K562 (cell line): ENCODE data around the gene PLIN5. TPM values are rescaled to one million over a fixed set of nuclear protein-coding genes. Genes with fewer than 3 reads are reported as not detected.

Experiments
- JUND ChIP-seq, 2 experiments: IDR thresholded peaks; 2 replicates in 1 of 2; 3 replicates in 1 of 2; pipeline ENCODE4 v1.6.1; 2011; ENCODE audit warnings: borderline replicate concordance in 2 of 2, low read depth in 2 of 2, low read length in 2 of 2, improper control_type of control experiment in 1 of 2, missing biosample characterization in 1 of 2, missing genetic modification characterization in 1 of 2, missing genetic modification reagents in 1 of 2
- MCM3 ChIP-seq: fragments of 450-650 bp; IDR thresholded peaks from 2 replicates; pipeline ENCODE4 v1.6.1; 2016
- NCOR1 ChIP-seq: fragments of 450-650 bp; IDR thresholded peaks from 2 replicates; pipeline ENCODE4 v1.6.1; 2016; ENCODE audit warnings: mild to moderate bottlenecking, moderate library complexity
- PHB2 ChIP-seq: fragments of 450-650 bp; IDR thresholded peaks from 2 replicates; pipeline ENCODE4 v1.6.1; 2017; ENCODE audit warnings: low read depth
- POLR2B ChIP-seq: fragments of 450-650 bp; IDR thresholded peaks from 2 replicates; pipeline ENCODE4 v1.6.1; 2018; ENCODE audit warnings: low read depth; ENCODE audit not compliant: partially characterized antibody
- RNF2 ChIP-seq: sonication (generic); IDR thresholded peaks from 2 replicates; pipeline ENCODE4 v1.6.1; 2016
- ZBTB7A ChIP-seq: IDR thresholded peaks from 2 replicates; pipeline ENCODE4 v1.6.1; 2011; ENCODE audit warnings: low read depth, mild to moderate bottlenecking, low read length, moderate library complexity, borderline replicate concordance; ENCODE audit not compliant: control insufficient read depth
- ZNF551 ChIP-seq: fragments of 250-450 bp; sonication (Bioruptor Pico); IDR thresholded peaks from 2 replicates; pipeline ENCODE4 v1.5.0; 2021; ENCODE audit warnings: mild to moderate bottlenecking, moderate library complexity
- polyA plus RNA-seq, 8 experiments: library from polyadenylated mRNA; depleted of rRNA in 4 of 8; stranded (reverse) in 5 of 8; unstranded in 3 of 8; fragments of >200 nt; fragmentation: Nextera tagmentation in 2 of 8; fragmentation: Illumina TruSeq in 1 of 8; extraction: Ambion mirVana in 2 of 8; extraction: Trizol in 1 of 8; gene quantifications; 2 replicates each; pipeline versions ENCODE4 v1.2.1 to v1.2.3, GENCODE V29; 2011 to 2014; ENCODE audit warnings: inconsistent platforms in 1 of 8, missing spikeins in 1 of 8
- total RNA-seq, 7 experiments: library from RNA; depleted of rRNA in 6 of 7; stranded (reverse); fragments of >200 nt in 6 of 7; fragmentation: Illumina TruSeq in 2 of 7; extraction: Trizol in 2 of 7; gene quantifications; 2 replicates each; pipeline versions ENCODE4 v1.2.1 to v1.2.3, GENCODE V29; 2011 to 2021; ENCODE audit warnings: low replicate concordance in 1 of 7
- TF ChIP-seq, protein P1 (sequence below): sonication (generic); formaldehyde crosslinking; IDR thresholded peaks from 2 replicates; pipeline ENCODE4 v1.8.0; 2023; ENCODE audit warnings: mild to moderate bottlenecking, missing genetic modification reagents
- TF ChIP-seq, protein P2 (sequence below): sonication (generic); formaldehyde crosslinking; IDR thresholded peaks from 2 replicates; pipeline ENCODE4 v1.9.0; 2022; ENCODE audit warnings: mild to moderate bottlenecking, missing genetic modification reagents
- TF ChIP-seq, protein P3 (sequence below): IDR thresholded peaks from 2 replicates; pipeline ENCODE4 v1.6.1; 2011; ENCODE audit warnings: borderline replicate concordance, low read depth, mild to moderate bottlenecking, moderate library complexity, low read length; ENCODE audit not compliant: insufficient read depth, poor library complexity, severe bottlenecking
- TF ChIP-seq, protein P4 (sequence below): sonication (generic); formaldehyde crosslinking; IDR thresholded peaks from 2 replicates; pipeline ENCODE4 v1.8.0; 2022; ENCODE audit warnings: mild to moderate bottlenecking, missing genetic modification reagents
- TF ChIP-seq, protein P5 (sequence below): fragments of 450-650 bp; formaldehyde crosslinking; IDR thresholded peaks from 2 replicates; pipeline ENCODE4 v1.4.0; 2022; ENCODE audit warnings: missing genetic modification characterization

PLIN5 gene
- total and polyA plus RNA-seq, 9 of the 15 experiments (the other 6 are each of a cell fraction or from before 2014, with no cell fraction given), result 0.04 to 1.3 (median 0.50) TPM

DNA sequence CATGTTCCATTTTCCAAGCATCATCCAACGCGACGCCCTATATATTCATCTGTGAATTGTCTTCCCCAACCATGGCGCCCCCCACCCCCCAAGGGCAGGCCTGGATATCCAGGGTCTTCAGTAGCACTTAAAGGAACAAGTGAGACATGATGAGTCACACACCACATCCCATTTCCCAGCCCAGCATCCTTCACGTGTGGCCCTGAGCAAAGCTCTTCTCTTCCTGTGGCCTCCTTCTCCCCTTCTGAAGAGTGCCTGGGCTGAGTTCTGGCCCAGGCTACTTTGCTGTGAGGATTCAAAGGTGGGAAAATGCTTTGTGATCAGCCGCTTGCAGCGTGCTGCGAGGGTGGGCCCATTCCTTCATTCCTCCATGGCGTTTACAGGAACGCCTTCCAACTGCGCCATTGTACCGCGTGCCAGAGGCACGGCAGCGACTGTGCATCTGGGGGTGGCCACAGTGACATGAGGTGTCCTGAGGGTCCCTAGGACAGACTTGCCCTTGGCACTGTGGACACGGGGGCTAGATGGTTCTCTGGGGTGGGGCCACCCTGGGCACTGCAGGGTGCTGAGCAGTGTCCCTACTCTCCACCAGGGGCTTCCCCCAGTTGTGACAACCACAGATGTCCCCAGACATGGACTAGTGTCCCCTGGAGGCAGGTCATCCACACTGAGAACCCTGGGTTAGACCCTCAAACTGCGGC lies 28.4 kb downstream of the PLIN5 start (continued):
- TF ChIP-seq, protein P1, sequence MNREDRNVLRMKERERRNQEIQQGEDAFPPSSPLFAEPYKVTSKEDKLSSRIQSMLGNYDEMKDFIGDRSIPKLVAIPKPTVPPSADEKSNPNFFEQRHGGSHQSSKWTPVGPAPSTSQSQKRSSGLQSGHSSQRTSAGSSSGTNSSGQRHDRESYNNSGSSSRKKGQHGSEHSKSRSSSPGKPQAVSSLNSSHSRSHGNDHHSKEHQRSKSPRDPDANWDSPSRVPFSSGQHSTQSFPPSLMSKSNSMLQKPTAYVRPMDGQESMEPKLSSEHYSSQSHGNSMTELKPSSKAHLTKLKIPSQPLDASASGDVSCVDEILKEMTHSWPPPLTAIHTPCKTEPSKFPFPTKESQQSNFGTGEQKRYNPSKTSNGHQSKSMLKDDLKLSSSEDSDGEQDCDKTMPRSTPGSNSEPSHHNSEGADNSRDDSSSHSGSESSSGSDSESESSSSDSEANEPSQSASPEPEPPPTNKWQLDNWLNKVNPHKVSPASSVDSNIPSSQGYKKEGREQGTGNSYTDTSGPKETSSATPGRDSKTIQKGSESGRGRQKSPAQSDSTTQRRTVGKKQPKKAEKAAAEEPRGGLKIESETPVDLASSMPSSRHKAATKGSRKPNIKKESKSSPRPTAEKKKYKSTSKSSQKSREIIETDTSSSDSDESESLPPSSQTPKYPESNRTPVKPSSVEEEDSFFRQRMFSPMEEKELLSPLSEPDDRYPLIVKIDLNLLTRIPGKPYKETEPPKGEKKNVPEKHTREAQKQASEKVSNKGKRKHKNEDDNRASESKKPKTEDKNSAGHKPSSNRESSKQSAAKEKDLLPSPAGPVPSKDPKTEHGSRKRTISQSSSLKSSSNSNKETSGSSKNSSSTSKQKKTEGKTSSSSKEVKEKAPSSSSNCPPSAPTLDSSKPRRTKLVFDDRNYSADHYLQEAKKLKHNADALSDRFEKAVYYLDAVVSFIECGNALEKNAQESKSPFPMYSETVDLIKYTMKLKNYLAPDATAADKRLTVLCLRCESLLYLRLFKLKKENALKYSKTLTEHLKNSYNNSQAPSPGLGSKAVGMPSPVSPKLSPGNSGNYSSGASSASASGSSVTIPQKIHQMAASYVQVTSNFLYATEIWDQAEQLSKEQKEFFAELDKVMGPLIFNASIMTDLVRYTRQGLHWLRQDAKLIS (CRISPR knock-in tag), result no peak
- TF ChIP-seq ZBTB7A, result peak; percentile 23; the same call in 1 of the 2 replicates
- TF ChIP-seq RNF2, result no peak
- TF ChIP-seq, protein P2, sequence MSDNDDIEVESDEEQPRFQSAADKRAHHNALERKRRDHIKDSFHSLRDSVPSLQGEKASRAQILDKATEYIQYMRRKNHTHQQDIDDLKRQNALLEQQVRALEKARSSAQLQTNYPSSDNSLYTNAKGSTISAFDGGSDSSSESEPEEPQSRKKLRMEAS, result no peak
- TF ChIP-seq PHB2, result no peak
- no peak for TF ChIP-seq ZNF551
- no peak for TF ChIP-seq POLR2B
- TF ChIP-seq NCOR1, result no peak
- TF ChIP-seq, protein P3, sequence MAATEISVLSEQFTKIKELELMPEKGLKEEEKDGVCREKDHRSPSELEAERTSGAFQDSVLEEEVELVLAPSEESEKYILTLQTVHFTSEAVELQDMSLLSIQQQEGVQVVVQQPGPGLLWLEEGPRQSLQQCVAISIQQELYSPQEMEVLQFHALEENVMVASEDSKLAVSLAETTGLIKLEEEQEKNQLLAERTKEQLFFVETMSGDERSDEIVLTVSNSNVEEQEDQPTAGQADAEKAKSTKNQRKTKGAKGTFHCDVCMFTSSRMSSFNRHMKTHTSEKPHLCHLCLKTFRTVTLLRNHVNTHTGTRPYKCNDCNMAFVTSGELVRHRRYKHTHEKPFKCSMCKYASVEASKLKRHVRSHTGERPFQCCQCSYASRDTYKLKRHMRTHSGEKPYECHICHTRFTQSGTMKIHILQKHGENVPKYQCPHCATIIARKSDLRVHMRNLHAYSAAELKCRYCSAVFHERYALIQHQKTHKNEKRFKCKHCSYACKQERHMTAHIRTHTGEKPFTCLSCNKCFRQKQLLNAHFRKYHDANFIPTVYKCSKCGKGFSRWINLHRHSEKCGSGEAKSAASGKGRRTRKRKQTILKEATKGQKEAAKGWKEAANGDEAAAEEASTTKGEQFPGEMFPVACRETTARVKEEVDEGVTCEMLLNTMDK, result peak; percentile 7
- peak; percentile 34; the same call in 1 of the 2 replicates for TF ChIP-seq JUND (IDR thresholded peaks at IDR 0.05; ENCODE audit: borderline replicate concordance, low read depth, low read length)
- TF ChIP-seq JUND (tag; IDR thresholded peaks at IDR 0.05; ENCODE audit: borderline replicate concordance, low read depth, low read length), result no peak
- no peak for TF ChIP-seq MCM3
- TF ChIP-seq, protein P4, sequence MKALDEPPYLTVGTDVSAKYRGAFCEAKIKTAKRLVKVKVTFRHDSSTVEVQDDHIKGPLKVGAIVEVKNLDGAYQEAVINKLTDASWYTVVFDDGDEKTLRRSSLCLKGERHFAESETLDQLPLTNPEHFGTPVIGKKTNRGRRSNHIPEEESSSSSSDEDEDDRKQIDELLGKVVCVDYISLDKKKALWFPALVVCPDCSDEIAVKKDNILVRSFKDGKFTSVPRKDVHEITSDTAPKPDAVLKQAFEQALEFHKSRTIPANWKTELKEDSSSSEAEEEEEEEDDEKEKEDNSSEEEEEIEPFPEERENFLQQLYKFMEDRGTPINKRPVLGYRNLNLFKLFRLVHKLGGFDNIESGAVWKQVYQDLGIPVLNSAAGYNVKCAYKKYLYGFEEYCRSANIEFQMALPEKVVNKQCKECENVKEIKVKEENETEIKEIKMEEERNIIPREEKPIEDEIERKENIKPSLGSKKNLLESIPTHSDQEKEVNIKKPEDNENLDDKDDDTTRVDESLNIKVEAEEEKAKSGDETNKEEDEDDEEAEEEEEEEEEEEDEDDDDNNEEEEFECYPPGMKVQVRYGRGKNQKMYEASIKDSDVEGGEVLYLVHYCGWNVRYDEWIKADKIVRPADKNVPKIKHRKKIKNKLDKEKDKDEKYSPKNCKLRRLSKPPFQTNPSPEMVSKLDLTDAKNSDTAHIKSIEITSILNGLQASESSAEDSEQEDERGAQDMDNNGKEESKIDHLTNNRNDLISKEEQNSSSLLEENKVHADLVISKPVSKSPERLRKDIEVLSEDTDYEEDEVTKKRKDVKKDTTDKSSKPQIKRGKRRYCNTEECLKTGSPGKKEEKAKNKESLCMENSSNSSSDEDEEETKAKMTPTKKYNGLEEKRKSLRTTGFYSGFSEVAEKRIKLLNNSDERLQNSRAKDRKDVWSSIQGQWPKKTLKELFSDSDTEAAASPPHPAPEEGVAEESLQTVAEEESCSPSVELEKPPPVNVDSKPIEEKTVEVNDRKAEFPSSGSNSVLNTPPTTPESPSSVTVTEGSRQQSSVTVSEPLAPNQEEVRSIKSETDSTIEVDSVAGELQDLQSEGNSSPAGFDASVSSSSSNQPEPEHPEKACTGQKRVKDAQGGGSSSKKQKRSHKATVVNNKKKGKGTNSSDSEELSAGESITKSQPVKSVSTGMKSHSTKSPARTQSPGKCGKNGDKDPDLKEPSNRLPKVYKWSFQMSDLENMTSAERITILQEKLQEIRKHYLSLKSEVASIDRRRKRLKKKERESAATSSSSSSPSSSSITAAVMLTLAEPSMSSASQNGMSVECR, result no peak
- TF ChIP-seq, protein P5, sequence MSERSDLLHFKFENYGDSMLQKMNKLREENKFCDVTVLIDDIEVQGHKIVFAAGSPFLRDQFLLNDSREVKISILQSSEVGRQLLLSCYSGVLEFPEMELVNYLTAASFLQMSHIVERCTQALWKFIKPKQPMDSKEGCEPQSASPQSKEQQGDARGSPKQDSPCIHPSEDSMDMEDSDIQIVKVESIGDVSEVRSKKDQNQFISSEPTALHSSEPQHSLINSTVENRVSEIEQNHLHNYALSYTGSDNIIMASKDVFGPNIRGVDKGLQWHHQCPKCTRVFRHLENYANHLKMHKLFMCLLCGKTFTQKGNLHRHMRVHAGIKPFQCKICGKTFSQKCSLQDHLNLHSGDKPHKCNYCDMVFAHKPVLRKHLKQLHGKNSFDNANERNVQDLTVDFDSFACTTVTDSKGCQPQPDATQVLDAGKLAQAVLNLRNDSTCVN (CRISPR knock-in tag), result no peak
